ENCODE results near the gene COMMD2. TPM values are rescaled to one million over a fixed set of nuclear protein-coding genes. Genes with fewer than 3 reads are reported as not detected.

COMMD2 gene
- total RNA-seq, 2 donors from 2014 or later: 35.3 to 40.6 TPM

GRCh38 chr3:149777414-149778214 is 25.3 kb upstream of the COMMD2 start:
- no peaks in the 10 kb centered on the region for H3K4me1 Mint-ChIP-seq (ENCODE audit: low read depth)

GRCh38 chr3:149776170-149776569 is 23.9 kb upstream of the COMMD2 start:
- Mint-ChIP-seq H3K4me3 (no peak overlapping the region), H3K27me3 (ENCODE audit: low read depth) (peaks cover 12% of the 10 kb centered on the region), H3K4me1 (ENCODE audit: low read depth) (no peaks in the 10 kb centered on the region), H3K9me3 (no peaks in the 10 kb centered on the region), H3K27ac (no peak overlapping the region), H3K36me3 (ENCODE audit: insufficient read depth in 2 of 2) (no peaks in the 10 kb centered on the region)
- no peak for ATAC-seq (replicated peaks in 1 of 2)
- no peak for DNase-seq

More at GRCh38 chr3:149777414-149778214, 25.3 kb upstream of the COMMD2 start:
- Mint-ChIP-seq H3K4me3 (no peak overlapping the region), H3K9me3 (no peaks in the 10 kb centered on the region), H3K36me3 (ENCODE audit: insufficient read depth in 2 of 2) (no peaks in the 10 kb centered on the region), H3K27me3 (ENCODE audit: low read depth) (peaks cover 6% of the 10 kb centered on the region), H3K27ac (no peak overlapping the region)
- DNase-seq (no peak), ATAC-seq (replicated peaks in 1 of 2) (no peak)

- Mint-ChIP-seq H3K27me3 (ENCODE audit: low read depth) (peaks cover 16% of the 10 kb centered on the region), H3K4me1 (ENCODE audit: low read depth) (no peaks in the 10 kb centered on the region), H3K27ac (no peak overlapping the region), H3K4me3 (no peak overlapping the region), H3K9me3 (no peaks in the 10 kb centered on the region), H3K36me3 (ENCODE audit: insufficient read depth in 2 of 2) (no peaks in the 10 kb centered on the region)
- ATAC-seq (replicated peaks in 1 of 2) (no peak), DNase-seq (no peak)
Observed at GRCh38 chr3:149772861-149773260, 20.6 kb upstream of the COMMD2 start.

- no peaks in the 10 kb centered on the region for H3K36me3 Mint-ChIP-seq (ENCODE audit: insufficient read depth in 2 of 2)
- peaks cover 16% of the 10 kb centered on the region for H3K27me3 Mint-ChIP-seq (ENCODE audit: low read depth)
- H3K27ac Mint-ChIP-seq: no peak overlapping the region
- no peaks in the 10 kb centered on the region for H3K9me3 Mint-ChIP-seq
- H3K4me1 Mint-ChIP-seq (ENCODE audit: low read depth): no peaks in the 10 kb centered on the region
- DNase-seq (peak; percentile 56 to 60), ATAC-seq (replicated peaks in 1 of 2) (peak; percentile 51 to 65)
- H3K4me3 Mint-ChIP-seq: no peak overlapping the region
Observed at GRCh38 chr3:149771652-149772271, 19.5 kb upstream of the COMMD2 start.

GRCh38 chr3:149770246-149770645 is 18.0 kb upstream of the COMMD2 start:
- DNase-seq: no peak
- peaks cover 25% of the 10 kb centered on the region for H3K27me3 Mint-ChIP-seq (ENCODE audit: low read depth)
- no peaks in the 10 kb centered on the region for H3K9me3 Mint-ChIP-seq
- no peak overlapping the region for H3K4me3 Mint-ChIP-seq
- ATAC-seq (replicated peaks in 1 of 2): no peak
- no peak overlapping the region for H3K27ac Mint-ChIP-seq
- no peaks in the 10 kb centered on the region for H3K4me1 Mint-ChIP-seq (ENCODE audit: low read depth)
- no peaks in the 10 kb centered on the region for H3K36me3 Mint-ChIP-seq (ENCODE audit: insufficient read depth in 2 of 2)

GRCh38 chr3:149768704-149769103 is 16.4 kb upstream of the COMMD2 start:
- H3K4me3 Mint-ChIP-seq: no peak overlapping the region
- peaks cover 25% of the 10 kb centered on the region for H3K27me3 Mint-ChIP-seq (ENCODE audit: low read depth)
- no peaks in the 10 kb centered on the region for H3K9me3 Mint-ChIP-seq
- no peak overlapping the region for H3K27ac Mint-ChIP-seq
- ATAC-seq (replicated peaks in 1 of 2) (no peak), DNase-seq (no peak)
- H3K36me3 Mint-ChIP-seq (ENCODE audit: insufficient read depth in 2 of 2): no peaks in the 10 kb centered on the region
- H3K4me1 Mint-ChIP-seq (ENCODE audit: low read depth): no peaks in the 10 kb centered on the region

GRCh38 chr3:149767720-149768119 is 15.4 kb upstream of the COMMD2 start:
- DNase-seq: no peak
- Mint-ChIP-seq H3K36me3 (ENCODE audit: insufficient read depth in 2 of 2) (no peaks in the 10 kb centered on the region), H3K4me1 (ENCODE audit: low read depth) (no peaks in the 10 kb centered on the region), H3K27ac (no peak overlapping the region), H3K27me3 (ENCODE audit: low read depth) (peaks cover 25% of the 10 kb centered on the region), H3K4me3 (no peak overlapping the region), H3K9me3 (no peaks in the 10 kb centered on the region)
- no peak for ATAC-seq (replicated peaks in 1 of 2)

GRCh38 chr3:149765762-149766334 is 13.6 kb upstream of the COMMD2 start:
- DNase-seq (no peak), ATAC-seq (replicated peaks in 1 of 2) (no peak)
- H3K36me3 Mint-ChIP-seq (ENCODE audit: insufficient read depth in 2 of 2): no peaks in the 10 kb centered on the region
- no peak overlapping the region for H3K4me3 Mint-ChIP-seq
- peaks cover 23% of the 10 kb centered on the region for H3K27me3 Mint-ChIP-seq (ENCODE audit: low read depth)
- H3K4me1 Mint-ChIP-seq (ENCODE audit: low read depth): no peaks in the 10 kb centered on the region
- no peaks in the 10 kb centered on the region for H3K9me3 Mint-ChIP-seq
- no peak overlapping the region for H3K27ac Mint-ChIP-seq

- H3K36me3 Mint-ChIP-seq (ENCODE audit: insufficient read depth in 2 of 2): no peaks in the 10 kb centered on the region
- ATAC-seq (replicated peaks in 1 of 2): no peak
- no peaks in the 10 kb centered on the region for H3K4me1 Mint-ChIP-seq (ENCODE audit: low read depth)
- H3K4me3 Mint-ChIP-seq: no peak overlapping the region
- H3K27me3 Mint-ChIP-seq (ENCODE audit: low read depth): peaks cover 22% of the 10 kb centered on the region
- no peak overlapping the region for H3K27ac Mint-ChIP-seq
- no peaks in the 10 kb centered on the region for H3K9me3 Mint-ChIP-seq
- DNase-seq: no peak
Observed at GRCh38 chr3:149764302-149764701, 12.0 kb upstream of the COMMD2 start.

GRCh38 chr3:149763565-149764195 is 11.4 kb upstream of the COMMD2 start:
- peaks cover 22% of the 10 kb centered on the region for H3K27me3 Mint-ChIP-seq (ENCODE audit: low read depth)
- ATAC-seq (replicated peaks in 1 of 2) (no peak), DNase-seq (no peak)
- no peaks in the 10 kb centered on the region for H3K9me3 Mint-ChIP-seq
- no peaks in the 10 kb centered on the region for H3K36me3 Mint-ChIP-seq (ENCODE audit: insufficient read depth in 2 of 2)
- H3K4me3 Mint-ChIP-seq: no peak overlapping the region
- H3K27ac Mint-ChIP-seq: no peak overlapping the region
- no peaks in the 10 kb centered on the region for H3K4me1 Mint-ChIP-seq (ENCODE audit: low read depth)

GRCh38 chr3:149753717-149754116 is 1.4 kb upstream of the COMMD2 start:
- ATAC-seq (replicated peaks in 1 of 2) (no peak), DNase-seq (no peak)
- Mint-ChIP-seq H3K4me1 (ENCODE audit: low read depth) (peaks cover 25% of the 10 kb centered on the region), H3K4me3 (peak overlapping the region; percentile 60 to 94), H3K27me3 (ENCODE audit: low read depth) (no peaks in the 10 kb centered on the region), H3K36me3 (ENCODE audit: insufficient read depth in 2 of 2) (peaks cover under 1 to 5% of the 10 kb centered on the region in 2 donors), H3K27ac (peak overlapping the region; percentile 91), H3K9me3 (no peaks in the 10 kb centered on the region)

GRCh38 chr3:149752788-149753136 is 473 bp upstream of the COMMD2 start:
- peaks cover 25% of the 10 kb centered on the region for H3K4me1 Mint-ChIP-seq (ENCODE audit: low read depth)

GRCh38 chr3:149751551-149751950 is 738 bp downstream of the COMMD2 start:
- Mint-ChIP-seq H3K27ac (peak overlapping the region; percentile 91), H3K9me3 (no peaks in the 10 kb centered on the region), H3K4me3 (peak overlapping the region; percentile 94 to 96), H3K4me1 (ENCODE audit: low read depth) (peaks cover 25% of the 10 kb centered on the region), H3K36me3 (ENCODE audit: insufficient read depth in 2 of 2) (peaks cover 13 to 18% of the 10 kb centered on the region in 2 donors), H3K27me3 (ENCODE audit: low read depth) (no peaks in the 10 kb centered on the region)
- ATAC-seq (replicated peaks in 1 of 2): no peak
- no peak for DNase-seq

More at GRCh38 chr3:149752788-149753136, 473 bp upstream of the COMMD2 start:
- peak overlapping the region; percentile 91 for H3K27ac Mint-ChIP-seq
- no peaks in the 10 kb centered on the region for H3K27me3 Mint-ChIP-seq (ENCODE audit: low read depth)
- no peaks in the 10 kb centered on the region for H3K9me3 Mint-ChIP-seq
- DNase-seq (no peak), ATAC-seq (replicated peaks in 1 of 2) (peak in 1 of 2 donors; percentile 4)
- H3K4me3 Mint-ChIP-seq: peak overlapping the region; percentile 94 to 96
- H3K36me3 Mint-ChIP-seq (ENCODE audit: insufficient read depth in 2 of 2): peaks cover 5 to 8% of the 10 kb centered on the region in 2 donors
